ENCODE measurements around the gene CLUH. TPM values are rescaled to one million over a fixed set of nuclear protein-coding genes. Genes with fewer than 3 reads are reported as not detected.

CLUH gene
- total RNA-seq: 100 to 1,000 TPM; 120 to 149 (median 145) TPM
- long read RNA-seq, donor 1, partial matches to known transcripts: 70 of 92 reads
- long read RNA-seq, donor 1, other reads (novel, unspliced or antisense): 22 of 92 reads
- long read RNA-seq, donor 2, partial matches to known transcripts: 9 of 17 reads
- long read RNA-seq, donor 2, other reads (novel, unspliced or antisense): 8 of 17 reads

- peak; percentile 86 for ATAC-seq
- Histone ChIP-seq H3K4me1 (ENCODE audit: low read depth) (peaks cover 44% of the 10 kb centered on the region), H3K9me3 (no peaks in the 10 kb centered on the region), H3K4me3 (peak within 1 kb of the TSS; percentile 83), H3K36me3 (ENCODE audit: low read depth) (peaks cover 4% of the 10 kb centered on the region)
- DNase-seq: peak; percentile 97 to 99 (median 99)
- no peak for TF ChIP-seq CTCF (IDR thresholded peaks at IDR 0.05)
- intact Hi-C loops (cut with DNase I, micrococcal nuclease): no loop called here
Observed at GRCh38 chr17:2711608-2712299, at the start of gene CLUH. CLUH (minus strand) TSS chr17:2711764; CDS start chr17:2711661, 103 bp downstream.

- ATAC-seq (no peak), DNase-seq (no peak)
Observed at GRCh38 chr17:2758870-2759269, 47.3 kb upstream of the CLUH start.

GRCh38 chr17:2755891-2756724, 44.5 kb upstream of the CLUH start:
- Histone ChIP-seq H3K9me3 (no peaks in the 10 kb centered on the region), H3K4me1 (ENCODE audit: low read depth) (peaks cover 3% of the 10 kb centered on the region), H3K36me3 (ENCODE audit: low read depth) (no peaks in the 10 kb centered on the region), H3K4me3 (peak overlapping the region; percentile 24)
- no peak for TF ChIP-seq CTCF (IDR thresholded peaks at IDR 0.05)
- intact Hi-C loops (cut with DNase I, micrococcal nuclease): no loop called here
- DNase-seq (peak in 2 of 3 donors; percentile 49 to 53), ATAC-seq (peak; percentile 32)

More at GRCh38 chr17:2758870-2759269, 47.3 kb upstream of the CLUH start:
- peaks cover 3% of the 10 kb centered on the region for H3K4me1 ChIP-seq (ENCODE audit: low read depth)
- no peaks in the 10 kb centered on the region for H3K9me3 ChIP-seq
- no peak overlapping the region for H3K4me3 ChIP-seq
- H3K36me3 ChIP-seq (ENCODE audit: low read depth): no peaks in the 10 kb centered on the region
- intact Hi-C loops (cut with DNase I, micrococcal nuclease): no loop called here
- TF ChIP-seq CTCF (IDR thresholded peaks at IDR 0.05): no peak

- no peak overlapping the region for H3K4me3 ChIP-seq
- peaks cover 5% of the 10 kb centered on the region for H3K4me1 ChIP-seq (ENCODE audit: low read depth)
- no peak for DNase-seq
- no peaks in the 10 kb centered on the region for H3K36me3 ChIP-seq (ENCODE audit: low read depth)
- H3K9me3 ChIP-seq: no peaks in the 10 kb centered on the region
- ATAC-seq: no peak
- intact Hi-C loops (cut with DNase I, micrococcal nuclease): no loop called here
- no peak for TF ChIP-seq CTCF (IDR thresholded peaks at IDR 0.05)
Observed at GRCh38 chr17:2751491-2751890, 39.9 kb upstream of the CLUH start.

GRCh38 chr17:2750721-2751120, 39.2 kb upstream of the CLUH start:
- H3K4me3 ChIP-seq: no peak overlapping the region
- DNase-seq: no peak
- no peak for TF ChIP-seq CTCF (IDR thresholded peaks at IDR 0.05)
- no peaks in the 10 kb centered on the region for H3K9me3 ChIP-seq
- intact Hi-C loops (cut with DNase I, micrococcal nuclease): no loop called here
- peaks cover 2% of the 10 kb centered on the region for H3K4me1 ChIP-seq (ENCODE audit: low read depth)
- ATAC-seq: no peak
- no peaks in the 10 kb centered on the region for H3K36me3 ChIP-seq (ENCODE audit: low read depth)

Measured in mucosa of descending colon (tissue), 3 donors.